Ovary (tissue), 3 donors: ENCODE results near the gene DNAJC27.

ENCODE experiments used
- CTCF ChIP-seq, 3 donors: fragments of 450-650 bp in 2 of 3; fragments of 200-600 bp in 1 of 3; IDR thresholded peaks; one replicate each; pipeline versions ENCODE4 v1.5.1 to v1.8.0; 2016 to 2022; ENCODE audit warnings: antibody characterized with exemption in 3 of 3, mild to moderate bottlenecking in 1 of 3
- EP300 ChIP-seq: sonication (generic); formaldehyde crosslinking; IDR thresholded peaks from one replicate; pipeline ENCODE4 v1.6.1; 2017; ENCODE audit warnings: antibody characterized with exemption
- donor health status: DM: no; HTN: no; CAD: no.

GRCh38 chr2:24915175-24915574 lies 56.6 kb downstream of the DNAJC27 start:
- TF ChIP-seq CTCF (IDR thresholded peaks at IDR 0.05) (no peak), EP300 (no peak)
